ENCODE results near the gene PTPRN2.

The PTPRN2 gene

DNA sequence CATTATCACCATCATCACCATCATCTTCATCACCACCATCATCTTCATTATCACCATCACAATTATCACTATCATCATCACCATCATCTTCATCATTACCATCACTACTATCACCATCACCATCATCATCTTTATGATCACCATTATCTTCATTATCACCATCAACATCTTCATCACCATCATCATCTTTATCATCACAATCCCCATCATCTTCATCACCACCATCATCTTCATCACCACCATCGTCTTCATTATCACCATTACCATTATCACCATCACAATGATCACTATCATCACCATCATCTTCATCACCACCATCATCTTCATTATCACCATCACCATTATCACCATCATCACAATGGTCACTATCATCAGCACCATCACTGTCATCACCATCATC lies 621.1 kb downstream of the PTPRN2 start:
- in situ Hi-C loops (cut with MboI; ENCODE audit: low sequenced_read_pairs, unreplicated experiment), result no loop called here
- no peak for DNase-seq (ENCODE audit: low spot score)
- TF ChIP-seq, protein P1, sequence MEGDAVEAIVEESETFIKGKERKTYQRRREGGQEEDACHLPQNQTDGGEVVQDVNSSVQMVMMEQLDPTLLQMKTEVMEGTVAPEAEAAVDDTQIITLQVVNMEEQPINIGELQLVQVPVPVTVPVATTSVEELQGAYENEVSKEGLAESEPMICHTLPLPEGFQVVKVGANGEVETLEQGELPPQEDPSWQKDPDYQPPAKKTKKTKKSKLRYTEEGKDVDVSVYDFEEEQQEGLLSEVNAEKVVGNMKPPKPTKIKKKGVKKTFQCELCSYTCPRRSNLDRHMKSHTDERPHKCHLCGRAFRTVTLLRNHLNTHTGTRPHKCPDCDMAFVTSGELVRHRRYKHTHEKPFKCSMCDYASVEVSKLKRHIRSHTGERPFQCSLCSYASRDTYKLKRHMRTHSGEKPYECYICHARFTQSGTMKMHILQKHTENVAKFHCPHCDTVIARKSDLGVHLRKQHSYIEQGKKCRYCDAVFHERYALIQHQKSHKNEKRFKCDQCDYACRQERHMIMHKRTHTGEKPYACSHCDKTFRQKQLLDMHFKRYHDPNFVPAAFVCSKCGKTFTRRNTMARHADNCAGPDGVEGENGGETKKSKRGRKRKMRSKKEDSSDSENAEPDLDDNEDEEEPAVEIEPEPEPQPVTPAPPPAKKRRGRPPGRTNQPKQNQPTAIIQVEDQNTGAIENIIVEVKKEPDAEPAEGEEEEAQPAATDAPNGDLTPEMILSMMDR (IDR thresholded peaks at IDR 0.05; ENCODE audit: borderline replicate concordance, control extremely low read depth, extremely low read depth, insufficient read depth, missing control alignments), result no peak

DNA sequence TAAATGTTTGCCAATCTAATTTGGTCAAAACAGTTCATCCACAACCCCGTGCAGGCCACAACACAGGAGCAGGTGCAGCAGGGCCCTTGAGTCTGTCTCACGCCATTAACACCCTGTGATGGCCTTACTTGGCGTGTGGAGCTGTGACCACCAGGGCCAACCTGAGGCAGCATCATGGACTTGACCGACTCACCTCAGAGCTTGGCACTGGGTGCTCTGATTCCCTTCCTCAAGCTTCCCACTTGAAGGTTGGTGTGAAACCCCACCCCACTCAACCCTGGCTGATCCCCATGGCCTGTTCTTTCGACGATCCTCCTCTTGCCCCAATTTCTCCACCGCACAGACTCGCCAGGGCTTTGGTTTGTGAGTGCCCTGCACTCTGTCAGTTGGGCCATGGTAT lies 623.1 kb downstream of the PTPRN2 start:
- TF ChIP-seq, protein P1 (IDR thresholded peaks at IDR 0.05; ENCODE audit: borderline replicate concordance, control extremely low read depth, extremely low read depth, insufficient read depth, missing control alignments), result no peak
- DNase-seq (ENCODE audit: low spot score), result no peak
- in situ Hi-C loops (cut with MboI; ENCODE audit: low sequenced_read_pairs, unreplicated experiment), result no loop called here

DNA sequence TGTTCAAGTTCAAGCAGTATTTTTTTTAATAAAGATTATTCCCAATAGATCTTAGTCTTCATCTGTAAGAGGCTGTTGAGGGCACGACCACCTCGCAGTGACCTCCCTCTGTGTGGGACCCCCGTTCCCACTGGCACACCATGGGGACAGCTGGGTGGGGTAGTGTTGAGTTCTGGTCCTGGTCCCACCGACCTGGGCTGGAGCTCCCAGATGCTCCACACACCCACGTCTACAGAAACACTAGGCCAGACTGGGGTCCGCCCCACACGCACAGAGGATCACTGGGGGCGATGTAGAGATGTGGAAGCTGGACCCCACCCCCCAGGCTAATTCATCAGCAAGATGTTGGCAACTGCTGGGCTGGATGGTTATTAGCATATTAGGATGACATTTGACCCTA lies 623.6 kb downstream of the PTPRN2 start:
- in situ Hi-C loops (cut with MboI; ENCODE audit: low sequenced_read_pairs, unreplicated experiment), result no loop called here
- TF ChIP-seq, protein P1 (IDR thresholded peaks at IDR 0.05; ENCODE audit: borderline replicate concordance, control extremely low read depth, extremely low read depth, insufficient read depth, missing control alignments), result no peak

DNA sequence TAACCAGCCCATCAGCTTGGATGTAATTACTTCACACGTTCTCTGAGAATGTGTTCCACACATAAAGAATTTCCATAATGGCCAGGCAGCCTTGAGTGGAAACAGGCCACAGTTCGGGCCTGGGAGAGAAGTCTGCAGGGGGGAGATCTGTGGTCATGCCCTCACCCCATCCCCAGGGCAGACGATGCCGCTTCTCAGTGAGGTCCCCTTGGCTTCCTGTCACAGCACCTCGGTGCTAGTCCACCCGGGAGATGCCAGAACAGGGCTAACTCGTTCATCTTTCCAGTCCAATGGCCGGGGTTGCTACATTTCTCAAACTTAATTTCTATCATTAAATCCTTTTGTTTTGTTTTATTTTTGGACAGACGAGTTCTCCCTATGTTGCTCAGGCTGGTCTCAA lies 624.1 kb downstream of the PTPRN2 start:
- in situ Hi-C loops (cut with MboI; ENCODE audit: low sequenced_read_pairs, unreplicated experiment), result no loop called here
- TF ChIP-seq, protein P1 (IDR thresholded peaks at IDR 0.05; ENCODE audit: borderline replicate concordance, control extremely low read depth, extremely low read depth, insufficient read depth, missing control alignments), result no peak
- DNase-seq (ENCODE audit: low spot score), result no peak

More for the DNA sequence above, 623.6 kb downstream of the PTPRN2 start:
- no peak for DNase-seq (ENCODE audit: low spot score)

DNA sequence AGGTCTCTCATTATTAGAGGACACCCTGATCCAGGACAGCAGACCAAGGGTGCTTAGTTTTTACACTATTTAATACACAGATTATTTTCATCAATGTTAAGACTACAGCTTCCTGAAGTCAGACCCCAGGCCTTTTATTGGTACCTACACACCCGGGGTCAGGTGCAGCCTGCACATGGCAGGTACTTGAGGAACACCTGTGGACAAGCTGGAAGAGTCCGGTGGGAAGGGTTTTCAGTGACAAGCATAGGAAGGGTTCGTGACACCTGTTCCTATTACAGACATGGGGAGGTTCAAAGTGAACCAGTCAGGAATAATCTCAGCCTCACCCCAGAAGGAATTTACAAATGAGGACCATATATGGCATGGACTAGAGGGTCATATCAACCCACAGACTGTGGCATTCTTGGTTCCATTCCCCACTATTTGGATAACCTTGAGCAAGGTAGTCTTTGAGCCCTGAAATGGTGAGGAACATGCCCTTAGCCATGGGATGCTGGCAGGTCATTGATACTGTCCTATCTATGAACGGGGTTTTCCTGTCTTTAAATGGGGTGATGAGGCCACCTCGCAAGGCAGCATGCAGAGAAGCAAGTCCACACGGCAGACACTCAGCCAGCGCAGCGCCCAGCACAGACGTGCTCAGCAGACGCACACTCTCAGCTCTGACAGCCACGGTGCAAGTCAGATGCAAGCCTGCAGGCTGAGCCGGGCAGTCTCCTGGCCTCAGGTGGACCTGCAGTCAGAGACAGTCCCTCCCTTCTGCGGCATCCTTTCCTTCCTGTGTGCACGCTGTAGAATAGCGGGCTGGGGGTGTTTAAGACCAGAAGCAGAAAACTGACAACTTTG lies 624.9 kb downstream of the PTPRN2 start:
- in situ Hi-C loops (cut with MboI; ENCODE audit: low sequenced_read_pairs, unreplicated experiment), result no loop called here
- no peak for DNase-seq (ENCODE audit: low spot score)
- TF ChIP-seq, protein P1 (IDR thresholded peaks at IDR 0.05; ENCODE audit: borderline replicate concordance, control extremely low read depth, extremely low read depth, insufficient read depth, missing control alignments), result no peak

DNA sequence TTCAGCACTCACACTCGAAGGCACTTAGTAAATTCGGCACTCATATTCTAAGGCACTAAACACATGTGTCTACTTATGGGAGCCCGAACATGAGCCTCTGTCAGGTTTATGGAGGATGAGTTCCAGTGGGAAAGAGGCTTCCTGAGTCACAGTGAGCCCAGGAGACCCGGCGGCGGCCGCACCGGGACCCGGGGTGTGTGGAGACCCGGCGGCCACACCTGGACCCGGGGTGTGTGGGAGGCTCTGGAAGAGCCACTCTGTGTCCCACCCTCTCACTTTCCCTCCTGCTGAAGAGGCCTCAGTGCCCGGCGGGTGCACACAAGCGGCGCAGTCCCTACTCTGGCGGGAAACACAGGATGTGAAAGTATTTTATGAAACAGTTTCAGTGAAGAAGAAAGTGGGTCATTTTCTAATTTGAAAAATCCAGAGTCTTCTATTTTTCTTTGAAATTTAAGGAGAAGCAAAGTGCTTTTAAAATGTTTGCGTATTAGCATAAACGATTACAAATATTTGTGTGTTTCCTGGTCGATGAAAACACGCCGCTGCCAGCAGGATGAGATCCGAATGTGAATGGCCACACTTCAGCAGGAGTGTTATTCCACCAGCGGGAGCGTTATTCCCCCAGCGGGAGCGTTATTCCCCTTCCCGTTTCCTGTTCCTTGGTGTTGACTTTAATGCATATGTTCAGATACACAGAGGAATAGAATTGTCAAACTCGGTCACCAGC lies 625.7 kb downstream of the PTPRN2 start:
- no peak for DNase-seq (ENCODE audit: low spot score)
- in situ Hi-C loops (cut with MboI; ENCODE audit: low sequenced_read_pairs, unreplicated experiment), result no loop called here
- TF ChIP-seq, protein P1 (IDR thresholded peaks at IDR 0.05; ENCODE audit: borderline replicate concordance, control extremely low read depth, extremely low read depth, insufficient read depth, missing control alignments), result no peak
